ENCODE data around the gene SRL. TPM values are rescaled to one million over a fixed set of nuclear protein-coding genes. Genes with fewer than 3 reads are reported as not detected.
A peak's percentile ranks its signal among the peaks of the same experiment; 100 is the strongest.
"Not testable (repeated sequence)": the region's sequence is repeated elsewhere in the genome, so short reads cannot be mapped to it uniquely, and the experiment has no call there.

The SRL gene
- total and polyA plus RNA-seq, 2 experiments from 2014 or later, result 1.1 TPM; not detected in 1

DNA sequence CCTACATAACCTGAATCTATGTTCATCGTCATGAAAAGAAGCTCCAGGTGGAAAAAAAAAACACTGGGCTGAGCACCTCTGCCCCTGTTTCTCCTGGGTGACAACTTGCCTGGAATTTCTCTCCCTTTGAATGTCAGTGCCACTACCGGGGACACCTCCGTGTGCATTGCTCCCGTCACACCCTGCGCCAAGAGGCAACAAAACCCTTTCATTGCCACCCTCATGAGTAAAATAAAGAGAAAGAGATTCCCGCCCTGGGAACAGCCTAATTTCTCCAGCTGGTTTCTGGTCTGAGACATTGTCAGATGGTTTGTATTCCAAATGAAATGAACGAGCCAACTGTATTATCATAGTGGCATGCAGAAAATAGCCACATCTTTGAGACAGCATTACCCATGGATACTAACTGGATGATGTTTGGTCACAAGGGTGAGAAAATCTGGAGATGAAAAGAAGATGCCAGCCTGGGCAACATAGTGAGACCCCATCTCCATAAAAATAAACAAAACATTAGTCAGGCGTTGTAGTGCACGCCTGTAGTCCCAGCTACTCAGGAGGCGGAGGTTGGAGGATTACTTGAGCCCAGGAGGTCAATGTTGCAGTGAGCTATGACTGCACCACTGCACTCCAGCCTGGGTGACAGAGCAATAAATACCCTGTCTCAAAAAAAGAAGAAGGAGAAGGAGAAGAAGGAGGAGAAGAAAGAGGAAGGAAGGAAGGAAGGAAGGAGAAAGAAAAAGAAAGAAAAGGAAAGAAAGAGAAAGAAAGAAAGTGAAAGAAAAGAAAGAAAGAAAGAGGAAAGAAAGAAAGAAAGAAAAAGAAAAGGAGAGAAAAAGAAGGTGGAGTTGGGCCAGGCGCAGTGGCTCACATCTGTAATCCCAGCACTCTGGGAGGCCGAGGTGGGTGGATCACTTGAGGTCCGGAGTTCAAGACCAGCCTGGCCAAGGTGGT is 83.5 kb downstream of the SRL start:
- TF ChIP-seq EZH2phosphoT487 (IDR thresholded peaks at IDR 0.05; ENCODE audit: low read depth, severe bottlenecking, unreplicated experiment), result no peak
- TF ChIP-seq, protein P1, sequence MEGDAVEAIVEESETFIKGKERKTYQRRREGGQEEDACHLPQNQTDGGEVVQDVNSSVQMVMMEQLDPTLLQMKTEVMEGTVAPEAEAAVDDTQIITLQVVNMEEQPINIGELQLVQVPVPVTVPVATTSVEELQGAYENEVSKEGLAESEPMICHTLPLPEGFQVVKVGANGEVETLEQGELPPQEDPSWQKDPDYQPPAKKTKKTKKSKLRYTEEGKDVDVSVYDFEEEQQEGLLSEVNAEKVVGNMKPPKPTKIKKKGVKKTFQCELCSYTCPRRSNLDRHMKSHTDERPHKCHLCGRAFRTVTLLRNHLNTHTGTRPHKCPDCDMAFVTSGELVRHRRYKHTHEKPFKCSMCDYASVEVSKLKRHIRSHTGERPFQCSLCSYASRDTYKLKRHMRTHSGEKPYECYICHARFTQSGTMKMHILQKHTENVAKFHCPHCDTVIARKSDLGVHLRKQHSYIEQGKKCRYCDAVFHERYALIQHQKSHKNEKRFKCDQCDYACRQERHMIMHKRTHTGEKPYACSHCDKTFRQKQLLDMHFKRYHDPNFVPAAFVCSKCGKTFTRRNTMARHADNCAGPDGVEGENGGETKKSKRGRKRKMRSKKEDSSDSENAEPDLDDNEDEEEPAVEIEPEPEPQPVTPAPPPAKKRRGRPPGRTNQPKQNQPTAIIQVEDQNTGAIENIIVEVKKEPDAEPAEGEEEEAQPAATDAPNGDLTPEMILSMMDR (IDR thresholded peaks at IDR 0.05; ENCODE audit: poor library complexity), result no peak
- TF ChIP-seq EZH2 (IDR thresholded peaks at IDR 0.05; ENCODE audit: borderline replicate concordance), result no peak
- Histone ChIP-seq H2AFZ (no peak overlapping the region), H3K9me3 (ENCODE audit: low read depth) (no peaks in the 10 kb centered on the region), H4K20me1 (ENCODE audit: insufficient read depth, poor library complexity, severe bottlenecking) (no peaks in the 10 kb centered on the region), H3K27ac (peak overlapping the region; percentile 37), H3K36me3 (replicated peaks; ENCODE audit: insufficient read depth, low read depth) (no peaks in the 10 kb centered on the region), H3K4me2 (no peak overlapping the region), H3K79me2 (no peaks in the 10 kb centered on the region), H3K27me3 (no peaks in the 10 kb centered on the region), H3K9me2 (replicated peaks; ENCODE audit: insufficient read depth) (no peaks in the 10 kb centered on the region), H3K4me3 (no peak overlapping the region), H3K4me1 (ENCODE audit: insufficient read depth) (no peaks in the 10 kb centered on the region)
- 87% methylated on average over 13 of the region's 13 CpGs for WGBS (ENCODE audit: low lambda C conversion rate, missing lambda C conversion rate)
- DNase-seq (ENCODE audit: low spot score), result no peak

DNA sequence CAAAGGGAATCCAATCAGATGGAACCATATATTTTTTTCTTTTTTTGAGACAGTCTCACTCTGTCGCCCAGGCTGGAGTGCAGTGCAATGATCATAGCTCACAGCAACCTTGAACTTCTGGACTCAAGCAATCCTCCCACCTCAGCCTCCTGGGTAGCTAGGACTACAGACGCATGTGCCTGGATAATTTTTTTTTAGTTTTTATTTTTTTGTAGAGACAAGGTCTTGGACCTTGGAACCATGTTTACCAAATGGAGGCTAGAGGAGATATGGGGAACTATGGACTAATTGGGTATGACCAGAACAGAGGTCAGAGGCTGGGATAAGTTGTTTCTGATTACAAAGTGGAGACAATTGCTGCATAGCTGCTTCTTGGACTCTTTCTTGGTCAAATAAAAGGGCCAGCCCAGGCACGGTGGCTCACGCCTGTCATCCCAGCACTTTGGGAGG is 84.5 kb downstream of the SRL start:
- peak; percentile 36 for DNase-seq (ENCODE audit: low spot score)
- Histone ChIP-seq H3K27me3 (no peaks in the 10 kb centered on the region), H3K36me3 (replicated peaks; ENCODE audit: insufficient read depth, low read depth) (no peaks in the 10 kb centered on the region), H4K20me1 (ENCODE audit: insufficient read depth, poor library complexity, severe bottlenecking) (no peaks in the 10 kb centered on the region), H3K27ac (peak overlapping the region; percentile 37), H3K9me2 (replicated peaks; ENCODE audit: insufficient read depth) (no peaks in the 10 kb centered on the region), H2AFZ (no peak overlapping the region), H3K4me1 (ENCODE audit: insufficient read depth) (no peaks in the 10 kb centered on the region), H3K9me3 (ENCODE audit: low read depth) (no peaks in the 10 kb centered on the region), H3K4me2 (no peak overlapping the region), H3K4me3 (no peak overlapping the region), H3K79me2 (no peaks in the 10 kb centered on the region)
- TF ChIP-seq, protein P1 (IDR thresholded peaks at IDR 0.05; ENCODE audit: poor library complexity), result no peak
- 72% methylated on average over 4 of the region's 4 CpGs for whole genome bisulfite sequencing (ENCODE audit: low lambda C conversion rate, missing lambda C conversion rate)

DNA sequence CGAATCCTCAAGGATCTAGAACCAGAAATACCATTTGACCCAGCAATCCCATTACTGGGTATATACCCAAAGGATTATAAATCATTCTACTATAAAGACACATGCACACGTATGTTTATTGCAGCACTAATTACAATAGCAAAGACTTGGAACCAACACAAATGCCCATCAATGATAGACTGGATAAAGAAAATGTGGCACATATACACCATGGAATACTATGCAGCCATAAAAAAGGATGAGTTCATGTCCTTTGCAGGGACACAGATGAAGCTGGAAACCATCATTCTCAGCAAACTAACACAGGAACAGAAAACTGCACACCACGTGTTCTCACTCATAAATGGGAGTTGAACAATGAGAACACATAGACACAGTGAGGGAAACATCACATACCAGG is 85.4 kb downstream of the SRL start:
- H3K27ac ChIP-seq; H4K20me1 ChIP-seq (ENCODE audit: insufficient read depth, poor library complexity, severe bottlenecking); H3K4me1 ChIP-seq (ENCODE audit: insufficient read depth); H3K9me3 ChIP-seq (ENCODE audit: low read depth); H3K27me3 ChIP-seq; H3K36me3 ChIP-seq (replicated peaks; ENCODE audit: insufficient read depth, low read depth); H3K79me2 ChIP-seq; H3K4me2 ChIP-seq; DNase-seq (ENCODE audit: low spot score); H2AFZ ChIP-seq; H3K9me2 ChIP-seq (replicated peaks; ENCODE audit: insufficient read depth); H3K4me3 ChIP-seq: not testable (repeated sequence)
- WGBS (ENCODE audit: low lambda C conversion rate, missing lambda C conversion rate), result 83% methylated on average over 3 of the region's 3 CpGs

DNA sequence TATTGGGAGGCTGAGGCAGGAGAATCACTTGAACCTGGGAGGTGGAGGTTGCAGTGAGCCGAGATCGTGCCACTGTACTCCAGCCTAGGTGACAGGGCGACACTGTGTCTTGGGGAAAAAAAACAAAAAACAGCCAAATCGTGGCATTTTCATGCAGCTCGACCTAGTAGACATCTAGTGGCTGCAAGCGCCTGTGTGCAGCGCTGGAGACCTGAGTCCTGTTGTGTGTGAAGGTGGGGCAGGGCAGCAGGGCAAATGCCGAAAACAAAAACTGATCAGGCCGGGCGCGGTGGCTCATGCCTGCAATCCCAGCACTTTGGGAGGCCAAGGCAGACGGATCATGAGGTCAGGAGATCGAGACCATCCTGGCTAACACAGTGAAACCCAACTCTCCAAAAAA is 88.5 kb downstream of the SRL start:
- not testable (repeated sequence) for H3K4me1 ChIP-seq (ENCODE audit: insufficient read depth); H3K4me2 ChIP-seq; H3K9me3 ChIP-seq (ENCODE audit: low read depth); H3K79me2 ChIP-seq; H3K27me3 ChIP-seq; H3K27ac ChIP-seq; H4K20me1 ChIP-seq (ENCODE audit: insufficient read depth, poor library complexity, severe bottlenecking); DNase-seq (ENCODE audit: low spot score); H3K36me3 ChIP-seq (replicated peaks; ENCODE audit: insufficient read depth, low read depth); H2AFZ ChIP-seq; H3K9me2 ChIP-seq (replicated peaks; ENCODE audit: insufficient read depth); H3K4me3 ChIP-seq
- WGBS (ENCODE audit: low lambda C conversion rate, missing lambda C conversion rate), result 90% methylated on average over 13 of the region's 13 CpGs

All from hepatocyte (in vitro differentiated cells).